HepG2 (cell line): ENCODE data around the gene DPY30. TPM values are rescaled to one million over a fixed set of nuclear protein-coding genes. Genes with fewer than 3 reads are reported as not detected.

Experiments used
- CEBPG ChIP-seq: IDR thresholded peaks from 2 replicates; pipeline ENCODE4 v1.6.1; 2016
- HNF1A ChIP-seq, 2 experiments: sonication (generic) in 1 of 2; formaldehyde crosslinking in 1 of 2; IDR thresholded peaks; 2 replicates each; pipeline versions ENCODE4 v1.4.0 to v1.6.1; 2016 to 2020; ENCODE audit warnings: borderline replicate concordance in 1 of 2, low read depth in 1 of 2, mild to moderate bottlenecking in 1 of 2, missing genetic modification reagents in 1 of 2
- KDM1A ChIP-seq: IDR thresholded peaks from 2 replicates; pipeline ENCODE4 v1.6.1; 2016; ENCODE audit warnings: missing compliant biosample characterization
- KDM4B ChIP-seq: sonication (generic); formaldehyde crosslinking; IDR thresholded peaks from 2 replicates; pipeline ENCODE4 v1.4.0; 2020; ENCODE audit warnings: missing genetic modification reagents
- NFRKB ChIP-seq: fragments of 450-650 bp; IDR thresholded peaks from 2 replicates; pipeline ENCODE4 v1.6.1; 2017
- SRSF9 ChIP-seq: fragments of 200-400 bp; formaldehyde crosslinking; IDR thresholded peaks from 2 replicates; pipeline ENCODE4 v1.6.1; 2018; ENCODE audit warnings: borderline replicate concordance, mild to moderate bottlenecking, low read depth, low read length; ENCODE audit not compliant: insufficient read depth, poor library complexity, severe bottlenecking
- ZKSCAN8 ChIP-seq: IDR thresholded peaks from 2 replicates; pipeline ENCODE4 v1.6.1; 2016; ENCODE audit warnings: borderline replicate concordance, missing genetic modification reagents, missing compliant biosample characterization
- ZNF136 ChIP-seq: sonication (generic); formaldehyde crosslinking; IDR thresholded peaks from 2 replicates; pipeline ENCODE4 v1.8.1; 2022; ENCODE audit warnings: low read depth, mild to moderate bottlenecking, moderate library complexity, missing genetic modification reagents
- ZNF451 ChIP-seq: sonication (generic); formaldehyde crosslinking; IDR thresholded peaks from 2 replicates; pipeline ENCODE4 v1.5.0; 2020; ENCODE audit warnings: mild to moderate bottlenecking, missing genetic modification reagents
- ZNF556 ChIP-seq: sonication (generic); formaldehyde crosslinking; IDR thresholded peaks from 2 replicates; pipeline ENCODE4 v1.4.0; 2020; ENCODE audit warnings: mild to moderate bottlenecking, missing genetic modification reagents, borderline replicate concordance
- ZNF580 ChIP-seq: IDR thresholded peaks from 2 replicates; pipeline ENCODE4 v1.6.1; 2016; ENCODE audit warnings: low read depth, borderline replicate concordance
- ZNF615 ChIP-seq: sonication (generic); formaldehyde crosslinking; IDR thresholded peaks from 2 replicates; pipeline ENCODE4 v1.5.0; 2020; ENCODE audit warnings: mild to moderate bottlenecking, missing genetic modification reagents, borderline replicate concordance
- polyA plus RNA-seq, 8 experiments: library from polyadenylated mRNA; depleted of rRNA in 3 of 8; stranded (reverse) in 7 of 8; unstranded in 1 of 8; fragments of >200 nt; fragmentation: Illumina TruSeq in 4 of 8; extraction: Trizol in 4 of 8; gene quantifications; 2 replicates each; pipeline versions ENCODE4 v1.2.1 to v1.2.3, GENCODE V29; 2011 to 2016; ENCODE audit warnings: low read depth in 4 of 8, missing spikeins in 1 of 8, mixed read lengths in 1 of 8; ENCODE audit not compliant: insufficient read depth in 1 of 8
- total RNA-seq, 5 experiments: library from RNA; depleted of rRNA; stranded (reverse); fragments of >200 nt; fragmentation: Illumina TruSeq; extraction: Trizol; gene quantifications; 2 replicates each; pipeline ENCODE4 v1.2.3, GENCODE V29; 2016; ENCODE audit warnings: low read depth in 1 of 5
- TF ChIP-seq, protein P1 (sequence below): sonication (generic); formaldehyde crosslinking; IDR thresholded peaks from 2 replicates; pipeline ENCODE4 v1.4.0; 2020; ENCODE audit warnings: missing genetic modification reagents, borderline replicate concordance
- TF ChIP-seq, protein P2 (sequence below): sonication (generic); formaldehyde crosslinking; IDR thresholded peaks from 2 replicates; pipeline ENCODE4 v1.4.0; 2020; ENCODE audit warnings: missing genetic modification reagents
- TF ChIP-seq, protein P3 (sequence below): sonication (generic); formaldehyde crosslinking; IDR thresholded peaks from 2 replicates; pipeline ENCODE4 v1.5.1; 2020; ENCODE audit warnings: missing genetic modification reagents, mild to moderate bottlenecking, borderline replicate concordance
- TF ChIP-seq, protein P4 (sequence below): sonication (generic); formaldehyde crosslinking; IDR thresholded peaks from 2 replicates; pipeline ENCODE4 v1.4.0; 2020; ENCODE audit warnings: missing genetic modification reagents, low read depth, mild to moderate bottlenecking, borderline replicate concordance

DPY30 gene
- total and polyA plus RNA-seq, 2 of the 13 experiments (the other 11 are each of a cell fraction or from before 2014, with no cell fraction given): 98.1 to 118 TPM

- TF ChIP-seq SRSF9: no peak
- peak; percentile 58; the same call in 1 of the 2 replicates for TF ChIP-seq ZNF556
- TF ChIP-seq ZKSCAN8 (CRISPR knock-in tag): peak; percentile 58; the same call in 1 of the 2 replicates
- TF ChIP-seq CEBPG (CRISPR knock-in tag): no peak
- peak; percentile 92; the same call in 1 of the 2 replicates for TF ChIP-seq ZNF580 (CRISPR knock-in tag)
- TF ChIP-seq ZNF615 (CRISPR knock-in tag): peak; percentile 57; the same call in 1 of the 2 replicates
- TF ChIP-seq NFRKB: no peak
- TF ChIP-seq, protein P1, sequence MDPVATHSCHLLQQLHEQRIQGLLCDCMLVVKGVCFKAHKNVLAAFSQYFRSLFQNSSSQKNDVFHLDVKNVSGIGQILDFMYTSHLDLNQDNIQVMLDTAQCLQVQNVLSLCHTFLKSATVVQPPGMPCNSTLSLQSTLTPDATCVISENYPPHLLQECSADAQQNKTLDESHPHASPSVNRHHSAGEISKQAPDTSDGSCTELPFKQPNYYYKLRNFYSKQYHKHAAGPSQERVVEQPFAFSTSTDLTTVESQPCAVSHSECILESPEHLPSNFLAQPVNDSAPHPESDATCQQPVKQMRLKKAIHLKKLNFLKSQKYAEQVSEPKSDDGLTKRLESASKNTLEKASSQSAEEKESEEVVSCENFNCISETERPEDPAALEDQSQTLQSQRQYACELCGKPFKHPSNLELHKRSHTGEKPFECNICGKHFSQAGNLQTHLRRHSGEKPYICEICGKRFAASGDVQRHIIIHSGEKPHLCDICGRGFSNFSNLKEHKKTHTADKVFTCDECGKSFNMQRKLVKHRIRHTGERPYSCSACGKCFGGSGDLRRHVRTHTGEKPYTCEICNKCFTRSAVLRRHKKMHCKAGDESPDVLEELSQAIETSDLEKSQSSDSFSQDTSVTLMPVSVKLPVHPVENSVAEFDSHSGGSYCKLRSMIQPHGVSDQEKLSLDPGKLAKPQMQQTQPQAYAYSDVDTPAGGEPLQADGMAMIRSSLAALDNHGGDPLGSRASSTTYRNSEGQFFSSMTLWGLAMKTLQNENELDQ (CRISPR knock-in tag): no peak
- TF ChIP-seq, protein P2, sequence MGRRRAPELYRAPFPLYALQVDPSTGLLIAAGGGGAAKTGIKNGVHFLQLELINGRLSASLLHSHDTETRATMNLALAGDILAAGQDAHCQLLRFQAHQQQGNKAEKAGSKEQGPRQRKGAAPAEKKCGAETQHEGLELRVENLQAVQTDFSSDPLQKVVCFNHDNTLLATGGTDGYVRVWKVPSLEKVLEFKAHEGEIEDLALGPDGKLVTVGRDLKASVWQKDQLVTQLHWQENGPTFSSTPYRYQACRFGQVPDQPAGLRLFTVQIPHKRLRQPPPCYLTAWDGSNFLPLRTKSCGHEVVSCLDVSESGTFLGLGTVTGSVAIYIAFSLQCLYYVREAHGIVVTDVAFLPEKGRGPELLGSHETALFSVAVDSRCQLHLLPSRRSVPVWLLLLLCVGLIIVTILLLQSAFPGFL (CRISPR knock-in tag): no peak
- TF ChIP-seq, protein P3, sequence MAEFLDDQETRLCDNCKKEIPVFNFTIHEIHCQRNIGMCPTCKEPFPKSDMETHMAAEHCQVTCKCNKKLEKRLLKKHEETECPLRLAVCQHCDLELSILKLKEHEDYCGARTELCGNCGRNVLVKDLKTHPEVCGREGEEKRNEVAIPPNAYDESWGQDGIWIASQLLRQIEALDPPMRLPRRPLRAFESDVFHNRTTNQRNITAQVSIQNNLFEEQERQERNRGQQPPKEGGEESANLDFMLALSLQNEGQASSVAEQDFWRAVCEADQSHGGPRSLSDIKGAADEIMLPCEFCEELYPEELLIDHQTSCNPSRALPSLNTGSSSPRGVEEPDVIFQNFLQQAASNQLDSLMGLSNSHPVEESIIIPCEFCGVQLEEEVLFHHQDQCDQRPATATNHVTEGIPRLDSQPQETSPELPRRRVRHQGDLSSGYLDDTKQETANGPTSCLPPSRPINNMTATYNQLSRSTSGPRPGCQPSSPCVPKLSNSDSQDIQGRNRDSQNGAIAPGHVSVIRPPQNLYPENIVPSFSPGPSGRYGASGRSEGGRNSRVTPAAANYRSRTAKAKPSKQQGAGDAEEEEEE (CRISPR knock-in tag): peak; percentile 37; the same call in 1 of the 2 replicates
- no peak for TF ChIP-seq KDM1A (CRISPR knock-in tag)
- TF ChIP-seq, protein P4, sequence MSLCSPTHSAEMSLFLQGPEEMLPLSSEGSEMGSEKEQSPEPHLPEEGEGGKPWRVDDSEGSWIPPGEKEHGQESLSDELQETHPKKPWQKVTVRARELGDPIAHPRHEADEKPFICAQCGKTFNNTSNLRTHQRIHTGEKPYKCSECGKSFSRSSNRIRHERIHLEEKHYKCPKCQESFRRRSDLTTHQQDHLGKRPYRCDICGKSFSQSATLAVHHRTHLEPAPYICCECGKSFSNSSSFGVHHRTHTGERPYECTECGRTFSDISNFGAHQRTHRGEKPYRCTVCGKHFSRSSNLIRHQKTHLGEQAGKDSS (CRISPR knock-in tag): peak; percentile 94
- no peak; the same call in 1 of the 2 replicates for TF ChIP-seq ZNF136 (CRISPR knock-in tag)
- TF ChIP-seq ZNF451 (CRISPR knock-in tag): peak; percentile 65
- no peak for TF ChIP-seq HNF1A (IDR thresholded peaks at IDR 0.05; ENCODE audit: low read depth)
- TF ChIP-seq HNF1A (CRISPR knock-in tag; IDR thresholded peaks at IDR 0.05; ENCODE audit: borderline replicate concordance): peak; percentile 63; the same call in 1 of the 2 replicates
- TF ChIP-seq KDM4B (CRISPR knock-in tag): no peak; the same call in 1 of the 2 replicates
Observed at GRCh38 chr2:32039447-32040219, at the start of gene DPY30 (continued).
